ENCODE data around the gene TRPM3. TPM values are rescaled to one million over a fixed set of nuclear protein-coding genes. Genes with fewer than 3 reads are reported as not detected.

TRPM3 gene
- total RNA-seq, 4 donors from 2014 or later: 2.4 to 11.1 (median 5.6) TPM

GRCh38 chr9:70696694-70697335 is 424.6 kb downstream of the TRPM3 start:
- intact Hi-C loops (cut with DNase I): no loop called here
- DNase-seq: no peak
- Histone ChIP-seq H3K9me3 (no peaks in the 10 kb centered on the region), H3K4me3 (replicated peaks in 1 of 3) (no peak overlapping the region), H3K36me3 (no peaks in the 10 kb centered on the region), H3K27me3 (no peaks in the 10 kb centered on the region), H3K4me1 (no peaks in the 10 kb centered on the region), H3K27ac (no peak overlapping the region)
- WGBS, 2 donors: 63 to 69% methylated on average over 6 of the region's 6 CpGs
- TF ChIP-seq CTCF (IDR thresholded peaks at IDR 0.05) (no peak), POLR2A (IDR thresholded peaks at IDR 0.05) (no peak)

- DNase-seq: no peak
- WGBS, 2 donors: 86 to 97% methylated on average over 5 of the region's 5 CpGs
- no peak for TF ChIP-seq POLR2A (IDR thresholded peaks at IDR 0.05)
- TF ChIP-seq CTCF (IDR thresholded peaks at IDR 0.05): no peak
These were observed 426.7 kb downstream of the TRPM3 start for GRCh38 chr9:70694758-70695157.

GRCh38 chr9:70693186-70693585 is 428.2 kb downstream of the TRPM3 start:
- Histone ChIP-seq H3K4me1 (no peaks in the 10 kb centered on the region), H3K27me3 (no peaks in the 10 kb centered on the region), H3K9me3 (no peaks in the 10 kb centered on the region), H3K27ac (no peak overlapping the region), H3K4me3 (replicated peaks in 1 of 3) (no peak overlapping the region), H3K36me3 (no peaks in the 10 kb centered on the region)
- TF ChIP-seq CTCF (IDR thresholded peaks at IDR 0.05) (no peak), POLR2A (IDR thresholded peaks at IDR 0.05) (no peak)
- intact Hi-C loops (cut with DNase I): no loop called here
- no peak for DNase-seq
- WGBS, 2 donors: 95 to 96% methylated on average over 1 of the region's 1 CpG

More at GRCh38 chr9:70694758-70695157, 426.7 kb downstream of the TRPM3 start:
- intact Hi-C loops (cut with DNase I): no loop called here
- Histone ChIP-seq H3K4me3 (replicated peaks in 1 of 3) (no peak overlapping the region), H3K9me3 (no peaks in the 10 kb centered on the region), H3K27me3 (no peaks in the 10 kb centered on the region), H3K27ac (no peak overlapping the region), H3K36me3 (no peaks in the 10 kb centered on the region), H3K4me1 (no peaks in the 10 kb centered on the region)

GRCh38 chr9:70692431-70692830 is 429.0 kb downstream of the TRPM3 start:
- no peak overlapping the region for H3K27ac ChIP-seq
- H3K27me3 ChIP-seq: no peaks in the 10 kb centered on the region
- DNase-seq: no peak
- no peaks in the 10 kb centered on the region for H3K36me3 ChIP-seq
- no peaks in the 10 kb centered on the region for H3K4me1 ChIP-seq
- intact Hi-C loops (cut with DNase I): no loop called here
- H3K4me3 ChIP-seq (replicated peaks in 1 of 3): no peak overlapping the region
- 94 to 96% methylated on average over 4 of the region's 4 CpGs for WGBS, 2 donors
- TF ChIP-seq POLR2A (IDR thresholded peaks at IDR 0.05) (no peak), CTCF (IDR thresholded peaks at IDR 0.05) (no peak)
- H3K9me3 ChIP-seq: no peaks in the 10 kb centered on the region

GRCh38 chr9:70688704-70689103 is 432.7 kb downstream of the TRPM3 start:
- TF ChIP-seq POLR2A (IDR thresholded peaks at IDR 0.05): no peak
- no peak for TF ChIP-seq CTCF (IDR thresholded peaks at IDR 0.05)
- Histone ChIP-seq H3K27ac (no peak overlapping the region), H3K27me3 (no peaks in the 10 kb centered on the region), H3K9me3 (no peaks in the 10 kb centered on the region), H3K4me3 (replicated peaks in 1 of 3) (no peak overlapping the region), H3K36me3 (no peaks in the 10 kb centered on the region), H3K4me1 (no peaks in the 10 kb centered on the region)
- no peak for DNase-seq
- intact Hi-C loops (cut with DNase I): no loop called here
